Type B pancreatic cell (in vitro differentiated cells): ENCODE data around the gene TMEM116. TPM values are rescaled to one million over a fixed set of nuclear protein-coding genes. Genes with fewer than 3 reads are reported as not detected.
"Not testable (repeated sequence)": the region's sequence is repeated elsewhere in the genome, so short reads cannot be mapped to it uniquely, and the experiment has no call there.

ENCODE experiments used
- DNase-seq: peaks from one replicate; pipeline ENCODE4 v3.0.0; 2021; ENCODE audit warnings: mixed read lengths; ENCODE audit not compliant: unreplicated experiment; ENCODE audit errors: extremely low spot score
- H3K27ac Mint-ChIP-seq: 2 replicates; pipeline ENCODE4 v1.8.0; 2021; ENCODE audit warnings: mild to moderate bottlenecking, mixed read lengths
- H3K27me3 Mint-ChIP-seq: 2 replicates; pipeline ENCODE4 v1.8.0; 2021; ENCODE audit warnings: mixed read lengths
- H3K36me3 Mint-ChIP-seq: 2 replicates; pipeline ENCODE4 v1.8.0; 2021; ENCODE audit warnings: mixed read lengths
- H3K4me1 Mint-ChIP-seq: one replicate; pipeline ENCODE4 v1.8.0; 2021; ENCODE audit warnings: mixed read lengths; ENCODE audit not compliant: unreplicated experiment
- H3K4me3 Mint-ChIP-seq: 2 replicates; pipeline ENCODE4 v1.8.0; 2021; ENCODE audit warnings: mild to moderate bottlenecking, mixed read lengths
- H3K9me3 Mint-ChIP-seq: 2 replicates; pipeline ENCODE4 v1.8.0; 2021; ENCODE audit warnings: mixed read lengths
- total RNA-seq: library from RNA; stranded (reverse); gene quantifications from 2 replicates; pipeline ENCODE4 v1.2.1, GENCODE V29; 2021; ENCODE audit warnings: low replicate concordance
- TF ChIP-seq, protein P1 (sequence below): fragments of 200-600 bp; sonication (generic); conservative IDR thresholded peaks from 2 replicates; pipeline ENCODE4 v1.5.0; 2021; ENCODE audit warnings: antibody characterized with exemption, mild to moderate bottlenecking

Gene TMEM116
- total RNA-seq, 1 donor from 2014 or later, result 18.0 TPM

GRCh38 chr12:111998015-111998414 lies 14.9 kb downstream of the TMEM116 start:
- Mint-ChIP-seq H3K27me3 (no peaks in the 10 kb centered on the region), H3K4me1 (peaks cover 4% of the 10 kb centered on the region), H3K27ac (no peak overlapping the region), H3K36me3 (peaks cover 3% of the 10 kb centered on the region), H3K9me3 (no peaks in the 10 kb centered on the region), H3K4me3 (no peak overlapping the region)
- TF ChIP-seq, protein P1, sequence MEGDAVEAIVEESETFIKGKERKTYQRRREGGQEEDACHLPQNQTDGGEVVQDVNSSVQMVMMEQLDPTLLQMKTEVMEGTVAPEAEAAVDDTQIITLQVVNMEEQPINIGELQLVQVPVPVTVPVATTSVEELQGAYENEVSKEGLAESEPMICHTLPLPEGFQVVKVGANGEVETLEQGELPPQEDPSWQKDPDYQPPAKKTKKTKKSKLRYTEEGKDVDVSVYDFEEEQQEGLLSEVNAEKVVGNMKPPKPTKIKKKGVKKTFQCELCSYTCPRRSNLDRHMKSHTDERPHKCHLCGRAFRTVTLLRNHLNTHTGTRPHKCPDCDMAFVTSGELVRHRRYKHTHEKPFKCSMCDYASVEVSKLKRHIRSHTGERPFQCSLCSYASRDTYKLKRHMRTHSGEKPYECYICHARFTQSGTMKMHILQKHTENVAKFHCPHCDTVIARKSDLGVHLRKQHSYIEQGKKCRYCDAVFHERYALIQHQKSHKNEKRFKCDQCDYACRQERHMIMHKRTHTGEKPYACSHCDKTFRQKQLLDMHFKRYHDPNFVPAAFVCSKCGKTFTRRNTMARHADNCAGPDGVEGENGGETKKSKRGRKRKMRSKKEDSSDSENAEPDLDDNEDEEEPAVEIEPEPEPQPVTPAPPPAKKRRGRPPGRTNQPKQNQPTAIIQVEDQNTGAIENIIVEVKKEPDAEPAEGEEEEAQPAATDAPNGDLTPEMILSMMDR, result no peak
- DNase-seq, result no peak

DNA sequence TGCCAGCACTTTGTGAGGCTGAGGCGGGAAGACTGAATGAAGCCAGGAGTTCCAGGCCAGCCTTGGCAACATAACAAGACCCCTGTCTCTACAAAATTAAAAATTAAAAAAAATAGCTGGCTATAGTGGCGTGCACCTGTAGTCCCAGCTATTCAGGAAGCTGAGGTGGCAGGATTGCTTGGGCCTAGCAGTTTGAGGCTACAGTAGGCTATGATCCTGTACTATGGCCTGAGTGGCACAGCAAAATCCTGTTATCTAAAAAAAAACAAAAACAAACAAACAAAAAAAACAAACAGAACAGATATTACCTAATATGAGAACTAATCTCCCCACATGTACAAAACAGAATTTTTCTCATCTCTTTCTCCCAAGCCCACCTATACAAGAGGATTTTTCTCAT lies 15.7 kb downstream of the TMEM116 start:
- Mint-ChIP-seq H3K4me3 (no peak overlapping the region), H3K36me3 (no peaks in the 10 kb centered on the region), H3K9me3 (no peaks in the 10 kb centered on the region), H3K27me3 (no peaks in the 10 kb centered on the region), H3K4me1 (peaks cover 4% of the 10 kb centered on the region), H3K27ac (no peak overlapping the region)
- DNase-seq, result no peak
- TF ChIP-seq, protein P1, result no peak

DNA sequence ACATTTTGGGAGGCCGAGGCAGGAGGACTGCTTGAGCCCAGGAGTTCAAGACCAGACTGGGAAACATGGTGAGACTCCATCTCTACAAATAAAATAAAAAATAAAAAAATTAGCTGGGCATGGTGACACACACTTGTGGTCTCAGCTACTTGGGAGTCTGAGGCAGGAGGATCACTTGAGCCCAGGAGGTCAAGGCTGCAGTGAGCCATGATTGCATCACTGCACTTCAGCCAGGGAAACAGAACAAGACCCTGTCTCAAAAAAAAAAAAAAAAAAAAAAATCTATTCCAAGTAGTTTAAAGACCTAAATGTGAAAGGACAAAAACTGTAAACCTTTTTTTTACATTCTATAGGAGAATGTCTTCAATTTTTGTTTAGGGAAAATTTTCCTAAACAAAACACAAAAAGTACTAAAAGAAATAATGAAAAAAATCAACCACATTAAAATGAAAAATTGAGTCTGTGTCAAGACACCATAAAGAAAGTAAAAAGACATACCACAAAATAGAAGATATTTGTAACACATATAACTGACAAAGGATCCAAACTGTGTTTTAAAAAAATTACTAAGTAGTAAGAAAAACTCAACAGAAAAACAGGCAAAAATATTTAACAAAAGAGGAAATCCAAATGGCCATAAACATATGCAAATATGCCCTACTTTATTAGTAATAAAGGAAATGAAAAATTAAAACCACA lies 17.0 kb downstream of the TMEM116 start:
- Mint-ChIP-seq H3K4me1 (peaks cover 4% of the 10 kb centered on the region), H3K27ac (no peak overlapping the region), H3K4me3 (no peak overlapping the region), H3K9me3 (no peaks in the 10 kb centered on the region), H3K27me3 (no peaks in the 10 kb centered on the region), H3K36me3 (peaks cover 3% of the 10 kb centered on the region)
- TF ChIP-seq, protein P1, result no peak
- DNase-seq, result no peak

DNA sequence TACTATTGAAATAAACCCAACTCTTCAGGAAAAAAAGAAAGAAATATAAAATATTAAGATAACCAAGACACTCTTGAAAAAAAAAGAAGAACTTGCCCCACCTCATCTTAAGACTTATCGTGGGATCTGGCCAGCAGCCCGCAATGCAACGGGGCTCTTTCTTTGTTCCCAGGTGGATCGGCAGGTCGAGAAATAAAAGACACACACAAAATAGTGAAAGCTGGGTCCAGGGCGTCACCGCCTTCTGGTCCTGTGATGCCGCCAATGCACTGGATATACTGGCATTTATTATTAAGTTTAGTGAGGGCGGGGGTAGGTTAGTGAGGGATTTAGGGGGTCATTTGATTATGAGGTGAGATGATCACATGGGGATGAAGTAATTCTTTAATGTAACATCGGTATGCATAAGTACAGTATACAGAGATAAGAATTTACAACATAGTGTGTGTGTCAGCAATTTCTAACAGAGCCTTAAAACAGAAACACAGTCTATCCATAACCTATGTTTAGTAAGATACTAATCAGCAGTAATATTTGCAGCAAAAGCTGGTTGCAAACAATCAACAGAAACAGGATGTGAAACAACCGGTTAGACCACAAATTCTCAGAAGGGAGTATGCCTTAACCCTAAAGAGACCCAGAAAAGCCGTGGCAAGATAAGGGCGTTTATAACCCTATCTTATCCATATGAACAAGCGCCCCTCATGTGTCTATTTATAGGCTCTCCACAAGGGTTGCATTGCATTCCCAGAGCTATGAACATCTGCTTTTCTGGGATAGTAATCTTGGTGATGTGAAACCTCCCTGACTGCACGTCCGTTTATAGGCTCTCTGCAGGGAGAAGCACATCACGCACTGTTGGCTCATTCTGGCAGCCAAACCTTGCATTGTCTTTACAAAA lies 18.5 kb downstream of the TMEM116 start:
- H3K4me1 Mint-ChIP-seq, H3K27me3 Mint-ChIP-seq, H3K9me3 Mint-ChIP-seq, H3K36me3 Mint-ChIP-seq, DNase-seq: not testable (repeated sequence)
- H3K4me3 Mint-ChIP-seq, result peak overlapping the region; percentile 47
- H3K27ac Mint-ChIP-seq, result peak overlapping the region; percentile 76

GRCh38 chr12:111993292-111994150 lies 19.4 kb downstream of the TMEM116 start:
- Mint-ChIP-seq H3K27ac (no peak overlapping the region), H3K27me3 (no peaks in the 10 kb centered on the region), H3K4me1 (peaks cover 4% of the 10 kb centered on the region), H3K9me3 (no peaks in the 10 kb centered on the region), H3K4me3 (no peak overlapping the region), H3K36me3 (peaks cover 7% of the 10 kb centered on the region)
- DNase-seq, result no peak
- TF ChIP-seq, protein P1, result no peak
